ENCODE data around the gene BEX3. TPM values are rescaled to one million over a fixed set of nuclear protein-coding genes. Genes with fewer than 3 reads are reported as not detected.
"Not testable (repeated sequence)": the region's sequence is repeated elsewhere in the genome, so short reads cannot be mapped to it uniquely, and the experiment has no call there.

Gene BEX3
- total and polyA plus RNA-seq, 2 experiments from 2014 or later = 154 to 313 TPM

DNA sequence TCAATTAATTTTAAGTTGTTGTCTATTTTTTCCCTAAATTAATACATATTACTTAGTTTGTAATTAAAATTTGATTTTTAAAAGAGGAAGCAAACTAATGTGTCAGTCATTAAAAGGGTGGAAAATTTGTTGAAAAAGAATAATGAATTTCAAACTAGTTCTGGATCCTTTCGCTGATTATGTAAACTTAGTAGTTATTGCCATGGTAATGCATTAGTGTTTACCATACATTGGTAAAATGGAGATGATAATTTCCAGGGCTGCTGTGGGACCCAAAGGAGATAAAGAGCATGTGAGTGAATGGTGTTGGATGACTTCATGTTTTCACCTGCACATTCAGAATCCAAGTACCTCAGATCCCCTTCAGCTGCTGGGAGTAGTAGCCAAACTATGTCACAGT, 6.5 kb downstream of the BEX3 start:
- no peak overlapping the region for H3K9ac ChIP-seq
- no peaks in the 10 kb centered on the region for H3K9me3 ChIP-seq (ENCODE audit: low read depth)
- H3K9me2 ChIP-seq (ENCODE audit: insufficient read depth) = no peaks in the 10 kb centered on the region
- in situ Hi-C loops (cut with MboI) = no loop called here
- no peak for DNase-seq
- no peak overlapping the region for H3K4me3 ChIP-seq
- H3K4me2 ChIP-seq (ENCODE audit: unreplicated experiment) = no peak overlapping the region
- no peaks in the 10 kb centered on the region for H3K79me2 ChIP-seq (ENCODE audit: insufficient read depth)
- H3F3A ChIP-seq (ENCODE audit: insufficient read depth) = no peaks in the 10 kb centered on the region
- no peak for TF ChIP-seq EZH2phosphoT487 (IDR thresholded peaks at IDR 0.05; ENCODE audit: insufficient read depth, low read depth)
- no peak for TF ChIP-seq EZH2 (IDR thresholded peaks at IDR 0.05; ENCODE audit: insufficient read depth, poor library complexity, severe bottlenecking)
- no peak overlapping the region for H3K27ac ChIP-seq
- H3K4me1 ChIP-seq (ENCODE audit: insufficient read depth) = no peaks in the 10 kb centered on the region
- H3K27me3 ChIP-seq (replicated peaks; ENCODE audit: insufficient read depth) = no peaks in the 10 kb centered on the region
- H3K36me3 ChIP-seq (ENCODE audit: low read depth) = no peaks in the 10 kb centered on the region
- H4K20me1 ChIP-seq (ENCODE audit: insufficient read depth) = no peaks in the 10 kb centered on the region
- 90 to 100% methylated on average over 1 of the region's 1 CpG for WGBS, 2 experiments (ENCODE audit: low coverage in 1 of 2, low lambda C conversion rate in 2 of 2, missing lambda C conversion rate in 2 of 2)
- H2AFZ ChIP-seq = no peak overlapping the region

DNA sequence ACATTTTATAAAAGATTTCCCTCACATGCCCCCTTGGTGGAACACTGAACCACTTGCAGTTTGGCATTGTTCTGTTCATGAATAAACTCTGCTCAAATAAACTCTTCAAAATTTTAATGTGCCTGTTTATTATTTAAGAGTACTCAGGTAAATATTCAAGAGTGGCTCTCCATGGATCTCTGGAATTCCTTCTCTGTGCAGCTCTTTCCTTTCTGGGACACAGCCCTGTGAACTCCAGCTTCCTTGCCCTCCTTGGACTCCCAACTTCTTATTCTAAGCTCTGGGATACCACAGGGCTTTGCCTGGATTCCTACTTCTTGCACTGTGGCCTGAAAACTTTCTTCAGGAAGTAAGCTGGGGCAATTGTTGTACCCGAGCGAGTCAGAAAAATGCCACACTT, 8.3 kb downstream of the BEX3 start:
- Histone ChIP-seq H3K4me1 (ENCODE audit: insufficient read depth) (no peaks in the 10 kb centered on the region), H3K27ac (no peak overlapping the region), H3F3A (ENCODE audit: insufficient read depth) (no peaks in the 10 kb centered on the region), H3K4me3 (no peak overlapping the region), H3K36me3 (ENCODE audit: low read depth) (no peaks in the 10 kb centered on the region), H3K9me3 (ENCODE audit: low read depth) (no peaks in the 10 kb centered on the region), H3K79me2 (ENCODE audit: insufficient read depth) (no peaks in the 10 kb centered on the region), H3K9me2 (ENCODE audit: insufficient read depth) (no peaks in the 10 kb centered on the region), H4K20me1 (ENCODE audit: insufficient read depth) (no peaks in the 10 kb centered on the region), H3K4me2 (ENCODE audit: unreplicated experiment) (no peak overlapping the region), H3K9ac (no peak overlapping the region), H2AFZ (no peak overlapping the region), H3K27me3 (replicated peaks; ENCODE audit: insufficient read depth) (no peaks in the 10 kb centered on the region)
- in situ Hi-C loops (cut with MboI) = no loop called here
- DNase-seq = no peak
- TF ChIP-seq EZH2 (IDR thresholded peaks at IDR 0.05; ENCODE audit: insufficient read depth, poor library complexity, severe bottlenecking) = no peak
- TF ChIP-seq EZH2phosphoT487 (IDR thresholded peaks at IDR 0.05; ENCODE audit: insufficient read depth, low read depth) = no peak
- 90 to 97% methylated on average over 2 of the region's 2 CpGs for WGBS, 2 experiments (ENCODE audit: low coverage in 1 of 2, low lambda C conversion rate in 2 of 2, missing lambda C conversion rate in 2 of 2)

DNA sequence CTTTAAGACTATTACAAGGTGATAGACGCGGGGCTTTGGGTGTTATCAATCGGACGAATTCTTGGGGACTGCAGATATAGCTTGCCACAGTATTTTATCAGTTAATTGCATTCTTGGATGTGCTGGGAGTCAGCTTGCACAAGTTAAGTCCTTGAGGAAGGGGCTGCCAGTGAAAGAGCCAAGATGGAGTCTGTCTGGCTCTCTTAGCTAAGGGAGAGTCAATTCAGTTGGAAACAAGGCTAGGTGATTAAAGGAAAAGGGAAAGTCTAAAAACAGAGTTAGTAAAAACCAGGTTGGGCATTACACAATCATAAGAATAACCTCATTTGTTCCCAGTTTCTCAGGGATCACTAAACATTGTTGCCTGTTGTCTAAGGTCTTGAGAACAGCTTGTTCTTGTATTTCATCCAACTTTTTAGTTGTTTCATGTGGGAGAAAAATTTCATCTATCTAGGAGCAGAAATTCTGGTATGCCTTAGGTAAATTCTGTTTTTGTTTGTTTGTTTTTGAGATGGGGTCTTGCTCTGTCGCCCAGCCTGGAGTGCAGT, 9.0 kb downstream of the BEX3 start:
- WGBS, 2 experiments (ENCODE audit: low coverage in 1 of 2, low lambda C conversion rate in 2 of 2, missing lambda C conversion rate in 2 of 2) = 98 to 100% methylated on average over 5 of the region's 5 CpGs
- H4K20me1 ChIP-seq (ENCODE audit: insufficient read depth); H3K4me1 ChIP-seq (ENCODE audit: insufficient read depth); H2AFZ ChIP-seq; H3K27ac ChIP-seq; H3K4me2 ChIP-seq (ENCODE audit: unreplicated experiment); H3K36me3 ChIP-seq (ENCODE audit: low read depth); DNase-seq; H3K27me3 ChIP-seq (replicated peaks; ENCODE audit: insufficient read depth); H3K9ac ChIP-seq; H3K4me3 ChIP-seq; in situ Hi-C loops (cut with MboI); H3K9me3 ChIP-seq (ENCODE audit: low read depth); H3F3A ChIP-seq (ENCODE audit: insufficient read depth); H3K9me2 ChIP-seq (ENCODE audit: insufficient read depth); H3K79me2 ChIP-seq (ENCODE audit: insufficient read depth): not testable (repeated sequence)

DNA sequence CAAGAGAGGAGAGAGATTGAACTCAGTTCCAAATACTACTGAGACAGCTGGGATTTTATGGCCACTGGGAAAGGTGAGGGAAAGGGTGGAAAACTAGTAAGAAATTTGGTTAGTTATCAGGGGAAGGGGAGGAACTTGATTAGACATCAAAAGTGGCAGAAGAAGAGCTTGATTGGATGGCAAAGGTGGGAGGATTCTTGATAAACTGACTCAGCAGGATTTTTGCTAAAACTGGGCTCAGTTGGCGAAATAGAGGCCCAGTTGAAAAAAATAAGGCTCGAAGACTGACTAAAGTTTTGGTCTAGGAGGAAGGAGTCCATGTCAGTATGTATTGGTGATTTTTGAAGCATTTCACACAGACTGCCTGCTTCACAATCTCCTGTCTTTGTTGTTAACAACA, 10.0 kb downstream of the BEX3 start:
- Histone ChIP-seq H3K36me3 (ENCODE audit: low read depth) (no peaks in the 10 kb centered on the region), H3K9ac (no peak overlapping the region), H2AFZ (no peak overlapping the region), H3K9me2 (ENCODE audit: insufficient read depth) (no peaks in the 10 kb centered on the region), H3K4me2 (ENCODE audit: unreplicated experiment) (no peak overlapping the region), H3K4me3 (no peak overlapping the region), H3K27ac (no peak overlapping the region), H3K9me3 (ENCODE audit: low read depth) (no peaks in the 10 kb centered on the region), H3K79me2 (ENCODE audit: insufficient read depth) (no peaks in the 10 kb centered on the region), H4K20me1 (ENCODE audit: insufficient read depth) (no peaks in the 10 kb centered on the region), H3K27me3 (replicated peaks; ENCODE audit: insufficient read depth) (no peaks in the 10 kb centered on the region), H3K4me1 (ENCODE audit: insufficient read depth) (no peaks in the 10 kb centered on the region), H3F3A (ENCODE audit: insufficient read depth) (no peaks in the 10 kb centered on the region)
- no peak for DNase-seq
- in situ Hi-C loops (cut with MboI) = no loop called here
- no peak for TF ChIP-seq EZH2phosphoT487 (IDR thresholded peaks at IDR 0.05; ENCODE audit: insufficient read depth, low read depth)
- no peak for TF ChIP-seq EZH2 (IDR thresholded peaks at IDR 0.05; ENCODE audit: insufficient read depth, poor library complexity, severe bottlenecking)
- 90 to 100% methylated on average over 2 of the region's 2 CpGs for WGBS, 2 experiments (ENCODE audit: low coverage in 1 of 2, low lambda C conversion rate in 2 of 2, missing lambda C conversion rate in 2 of 2)

- H3K27me3 ChIP-seq (replicated peaks; ENCODE audit: insufficient read depth) = no peaks in the 10 kb centered on the region
- H3K9ac ChIP-seq = no peak overlapping the region
- H3K27ac ChIP-seq = no peak overlapping the region
- TF ChIP-seq EZH2phosphoT487 (IDR thresholded peaks at IDR 0.05; ENCODE audit: insufficient read depth, low read depth) = no peak
- H3K4me1 ChIP-seq (ENCODE audit: insufficient read depth) = peaks cover 20% of the 10 kb centered on the region
- H3K9me3 ChIP-seq (ENCODE audit: low read depth) = no peaks in the 10 kb centered on the region
- no peak overlapping the region for H2AFZ ChIP-seq
- peaks cover 16% of the 10 kb centered on the region; the same call in 1 of the 2 replicates for H3F3A ChIP-seq (ENCODE audit: insufficient read depth)
- 95 to 97% methylated on average over 3 of the region's 3 CpGs for whole genome bisulfite sequencing, 2 experiments (ENCODE audit: low coverage in 1 of 2, low lambda C conversion rate in 2 of 2, missing lambda C conversion rate in 2 of 2)
- H3K4me3 ChIP-seq = no peak overlapping the region
- in situ Hi-C loops (cut with MboI) = no loop called here
- H3K79me2 ChIP-seq (ENCODE audit: insufficient read depth) = no peaks in the 10 kb centered on the region
- H3K36me3 ChIP-seq (ENCODE audit: low read depth) = no peaks in the 10 kb centered on the region
- no peak overlapping the region for H3K4me2 ChIP-seq (ENCODE audit: unreplicated experiment)
- H4K20me1 ChIP-seq (ENCODE audit: insufficient read depth) = no peaks in the 10 kb centered on the region
- DNase-seq = no peak
- H3K9me2 ChIP-seq (ENCODE audit: insufficient read depth) = no peaks in the 10 kb centered on the region
Observed at GRCh38 chrX:103393487-103393886, 17.1 kb downstream of the BEX3 start.

Data from GM23248 (cell line).